Measurements from ENCODE around the gene SPATA33.
A peak's percentile ranks its signal among the peaks of the same experiment; 100 is the strongest.
"Not testable (repeated sequence)": the region's sequence is repeated elsewhere in the genome, so short reads cannot be mapped to it uniquely, and the experiment has no call there.

SPATA33 gene

DNA sequence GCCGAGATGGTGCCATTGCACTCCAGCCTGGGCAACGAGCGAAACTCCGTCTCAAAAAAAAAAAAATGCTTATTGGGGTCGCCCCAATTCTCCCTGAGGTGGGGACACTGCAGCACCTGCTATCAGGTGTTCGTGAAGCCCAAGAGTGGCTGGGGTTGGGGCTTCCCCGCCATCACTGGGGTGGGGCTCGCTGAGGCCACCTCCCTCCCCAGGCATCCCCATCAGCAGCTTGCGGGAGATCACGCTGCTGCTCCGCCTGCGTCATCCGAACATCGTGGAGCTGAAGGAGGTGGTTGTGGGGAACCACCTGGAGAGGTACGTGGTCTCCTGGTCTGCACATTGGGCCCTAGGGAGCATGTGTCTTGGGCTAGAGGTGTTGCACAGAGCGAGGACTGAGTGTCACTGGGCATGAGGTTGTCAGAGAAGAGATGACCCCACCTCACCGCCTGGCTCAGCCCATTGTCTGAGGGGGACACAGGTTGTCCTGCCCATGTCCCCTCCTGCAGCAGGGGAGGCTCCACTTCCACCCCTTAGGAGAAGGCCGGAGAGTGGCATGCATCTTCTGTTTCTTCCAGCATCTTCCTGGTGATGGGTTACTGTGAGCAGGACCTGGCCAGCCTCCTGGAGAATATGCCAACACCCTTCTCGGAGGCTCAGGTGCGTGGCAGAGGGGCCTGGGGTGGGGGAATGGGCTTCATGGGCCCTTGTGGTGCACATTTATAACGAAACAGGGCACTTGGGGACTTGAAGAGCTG is 33.8 kb downstream of the SPATA33 start:
- DNase-seq (ENCODE audit: low read depth in 2 of 3, low spot score in 1 of 3), result no peak

DNA sequence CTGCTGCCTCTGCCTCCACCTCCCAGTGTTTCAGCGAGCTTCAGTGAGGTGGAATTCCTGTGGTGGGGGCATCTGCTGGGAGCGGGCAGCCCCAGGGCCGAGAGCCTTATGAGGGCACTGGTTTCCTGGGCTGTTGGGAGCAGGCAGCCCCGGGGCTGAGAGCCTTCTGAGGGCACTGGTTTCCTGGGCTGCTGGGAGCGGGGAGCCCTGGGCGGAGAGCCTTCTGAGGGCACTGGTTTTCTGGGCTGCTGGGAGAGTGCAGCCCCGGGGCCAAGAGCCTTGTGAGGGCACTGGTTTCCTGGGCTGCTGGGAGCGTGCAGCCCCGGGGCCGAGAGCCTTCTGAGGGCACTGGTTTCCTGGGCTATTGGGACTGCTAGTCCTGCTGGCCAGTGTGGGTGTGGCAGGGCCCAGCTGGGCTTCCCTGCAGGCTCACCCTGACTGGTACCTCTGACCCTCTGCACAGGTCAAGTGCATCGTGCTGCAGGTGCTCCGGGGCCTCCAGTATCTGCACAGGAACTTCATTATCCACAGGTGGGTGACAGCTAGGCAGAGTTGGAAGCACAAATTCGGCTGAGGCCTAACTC is 34.4 kb downstream of the SPATA33 start:
- DNase-seq (ENCODE audit: low read depth in 2 of 3, low spot score in 1 of 3), result no peak

DNA sequence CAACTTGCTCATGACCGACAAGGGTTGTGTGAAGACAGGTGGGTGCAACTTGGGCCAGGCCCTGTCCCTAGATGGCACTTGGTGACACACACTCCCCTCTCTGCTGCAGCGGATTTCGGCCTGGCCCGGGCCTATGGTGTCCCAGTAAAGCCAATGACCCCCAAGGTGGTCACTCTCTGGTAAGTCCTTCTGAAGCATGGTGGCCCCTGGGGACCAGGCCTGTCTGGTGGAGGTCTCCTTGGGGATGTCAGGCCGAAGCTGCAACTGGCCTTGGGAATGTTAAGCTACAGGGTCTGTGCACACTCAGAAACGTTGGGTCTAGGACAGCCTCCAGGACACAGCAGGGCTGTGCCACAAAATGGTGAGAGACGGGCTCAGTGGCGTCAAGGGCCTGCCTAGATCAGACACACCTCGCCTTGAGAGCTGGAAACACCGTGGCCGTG is 35.7 kb downstream of the SPATA33 start:
- no peak for DNase-seq (ENCODE audit: low read depth in 2 of 3, low spot score in 1 of 3)

DNA sequence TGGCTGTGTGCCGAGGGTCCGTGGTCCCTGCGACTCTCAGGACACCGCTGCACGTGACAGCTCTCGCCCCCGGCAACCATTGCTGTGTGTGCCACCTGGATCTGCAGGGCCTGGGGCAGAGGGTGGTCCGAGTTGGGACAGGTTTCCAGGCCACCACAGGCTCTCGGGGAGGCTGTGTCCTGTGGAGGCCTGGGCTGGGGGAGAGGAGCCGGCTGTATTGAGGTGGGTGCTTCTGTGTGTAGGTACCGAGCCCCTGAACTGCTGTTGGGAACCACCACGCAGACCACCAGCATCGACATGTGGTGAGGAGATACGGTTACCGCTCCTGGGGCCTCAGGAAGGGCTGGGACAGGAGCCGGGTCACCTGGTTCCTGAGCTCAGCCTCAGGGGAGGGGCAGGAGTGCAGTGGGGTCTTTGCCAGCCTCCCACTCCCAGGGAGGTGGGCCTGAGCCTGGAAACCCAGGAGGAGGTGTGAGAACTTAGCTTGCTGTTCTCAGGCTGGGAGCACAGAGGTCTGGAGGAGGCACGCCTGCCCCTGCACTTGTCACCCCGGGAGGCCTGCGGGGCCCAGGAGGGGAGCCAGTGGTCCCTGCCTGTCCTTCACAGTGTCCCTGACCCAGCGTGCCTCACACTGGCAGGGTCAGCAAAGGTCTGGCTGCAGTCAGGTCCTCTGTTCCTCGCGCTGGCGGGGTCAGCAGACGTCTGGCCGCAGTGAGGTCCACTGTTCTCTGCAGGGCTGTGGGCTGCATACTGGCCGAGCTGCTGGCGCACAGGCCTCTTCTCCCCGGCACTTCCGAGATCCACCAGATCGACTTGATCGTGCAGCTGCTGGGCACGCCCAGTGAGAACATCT is 36.5 kb downstream of the SPATA33 start:
- no peak for DNase-seq (ENCODE audit: low read depth in 2 of 3, low spot score in 1 of 3)

DNA sequence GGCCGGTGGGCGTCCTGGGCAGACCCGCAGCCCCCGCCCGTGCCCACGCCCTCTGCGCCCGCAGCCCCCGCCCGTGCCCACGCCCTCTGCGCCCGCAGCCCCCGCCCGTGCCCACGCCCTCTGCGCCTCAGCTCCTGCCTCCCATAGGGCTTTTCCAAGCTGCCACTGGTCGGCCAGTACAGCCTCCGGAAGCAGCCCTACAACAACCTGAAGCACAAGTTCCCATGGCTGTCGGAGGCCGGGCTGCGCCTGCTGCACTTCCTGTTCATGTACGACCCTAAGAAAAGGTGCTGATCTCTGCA is 37.1 kb downstream of the SPATA33 start:
- DNase-seq (ENCODE audit: low read depth in 2 of 3, low spot score in 1 of 3), result not testable (repeated sequence)

DNA sequence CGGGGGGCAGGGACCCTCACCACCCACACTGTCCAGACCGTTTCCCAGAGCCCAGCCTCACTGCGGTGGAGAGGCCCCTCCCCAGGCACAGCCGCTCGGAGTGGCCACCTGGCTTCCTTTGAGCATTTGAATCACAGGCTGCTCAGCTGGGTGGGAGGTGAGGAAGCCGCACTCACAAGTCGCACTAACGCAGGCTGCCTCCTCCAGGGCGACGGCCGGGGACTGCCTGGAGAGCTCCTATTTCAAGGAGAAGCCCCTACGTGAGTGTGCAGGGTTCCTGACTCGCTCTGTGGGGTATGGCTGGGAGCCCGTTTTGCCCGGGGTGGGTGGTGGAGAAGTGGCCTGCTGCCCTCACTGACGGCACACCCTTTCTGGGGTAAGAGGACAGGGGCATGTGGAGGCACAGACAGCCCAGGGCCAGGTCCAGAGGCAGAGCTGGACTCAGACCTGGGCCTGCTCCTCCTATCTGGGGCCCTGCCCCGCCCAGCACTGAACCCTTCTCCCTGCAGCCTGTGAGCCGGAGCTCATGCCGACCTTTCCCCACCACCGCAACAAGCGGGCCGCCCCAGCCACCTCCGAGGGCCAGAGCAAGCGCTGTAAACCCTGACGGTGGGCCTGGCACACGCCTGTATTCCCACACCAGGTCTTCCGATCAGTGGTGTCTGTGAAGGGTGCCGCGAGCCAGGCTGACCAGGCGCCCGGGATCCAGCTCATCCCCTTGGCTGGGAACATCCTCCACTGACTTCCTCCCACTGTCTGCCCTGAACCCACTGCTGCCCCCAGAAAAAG is 37.6 kb downstream of the SPATA33 start:
- DNase-seq (ENCODE audit: low read depth in 2 of 3, low spot score in 1 of 3), result no peak

DNA sequence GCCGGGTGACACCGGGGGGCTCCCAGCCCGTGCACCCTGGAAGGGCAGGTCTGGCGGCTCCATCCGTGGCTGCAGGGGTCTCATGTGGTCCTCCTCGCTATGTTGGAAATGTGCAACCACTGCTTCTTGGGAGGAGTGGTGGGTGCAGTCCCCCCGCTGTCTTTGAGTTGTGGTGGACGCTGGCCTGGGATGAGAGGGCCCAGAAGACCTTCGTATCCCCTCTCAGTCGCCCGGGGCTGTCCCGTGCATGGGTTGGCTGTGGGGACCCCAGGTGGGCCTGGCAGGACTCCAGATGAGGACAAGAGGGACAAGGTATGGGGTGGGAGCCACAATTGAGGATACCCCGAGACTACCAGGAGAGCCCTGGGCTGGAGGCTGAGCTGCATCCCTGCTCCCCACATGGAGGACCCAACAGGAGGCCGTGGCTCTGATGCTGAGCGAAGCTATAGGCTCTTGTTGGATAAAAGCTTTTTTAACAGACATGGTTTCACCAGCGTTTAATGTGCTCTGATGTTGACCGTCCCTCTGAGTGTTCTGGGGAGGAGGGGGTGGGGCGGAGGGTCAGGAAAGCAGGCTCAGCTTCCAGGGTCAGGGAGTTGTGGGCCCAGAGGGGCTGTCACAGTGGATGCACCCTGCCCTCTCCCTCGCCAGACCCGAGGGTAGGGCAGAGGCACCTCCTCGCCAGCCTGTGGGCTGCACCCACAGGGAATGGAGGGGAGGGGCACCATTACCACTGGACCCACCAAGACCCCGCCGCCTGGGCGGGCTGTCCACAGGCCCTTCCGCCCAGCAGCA is 38.4 kb downstream of the SPATA33 start:
- no peak for DNase-seq (ENCODE audit: low read depth in 2 of 3, low spot score in 1 of 3)

DNA sequence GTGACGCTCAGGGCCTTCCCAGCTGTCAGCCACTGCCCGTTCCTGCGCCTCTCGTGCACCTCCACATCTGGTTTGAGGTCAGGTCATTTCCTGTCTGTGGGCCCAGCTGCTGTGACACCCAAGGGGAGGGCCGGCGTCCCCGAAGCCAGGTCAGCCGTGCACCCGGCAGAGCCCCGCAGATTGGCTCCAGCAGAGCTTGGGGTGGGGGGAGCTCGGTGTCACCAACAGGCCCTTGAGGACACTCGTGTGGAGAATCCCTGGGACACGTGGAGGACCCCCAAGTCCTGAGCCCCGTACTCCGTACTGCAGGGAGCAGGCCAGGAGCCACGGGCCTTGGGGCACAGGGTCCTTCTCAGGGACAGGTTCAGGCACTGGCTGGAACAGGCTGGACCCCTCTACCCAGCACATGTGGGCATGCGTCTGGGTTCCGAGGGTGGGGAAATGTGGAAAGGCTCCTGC is 39.1 kb downstream of the SPATA33 start:
- DNase-seq (ENCODE audit: low read depth in 2 of 3, low spot score in 1 of 3), result no peak

DNA sequence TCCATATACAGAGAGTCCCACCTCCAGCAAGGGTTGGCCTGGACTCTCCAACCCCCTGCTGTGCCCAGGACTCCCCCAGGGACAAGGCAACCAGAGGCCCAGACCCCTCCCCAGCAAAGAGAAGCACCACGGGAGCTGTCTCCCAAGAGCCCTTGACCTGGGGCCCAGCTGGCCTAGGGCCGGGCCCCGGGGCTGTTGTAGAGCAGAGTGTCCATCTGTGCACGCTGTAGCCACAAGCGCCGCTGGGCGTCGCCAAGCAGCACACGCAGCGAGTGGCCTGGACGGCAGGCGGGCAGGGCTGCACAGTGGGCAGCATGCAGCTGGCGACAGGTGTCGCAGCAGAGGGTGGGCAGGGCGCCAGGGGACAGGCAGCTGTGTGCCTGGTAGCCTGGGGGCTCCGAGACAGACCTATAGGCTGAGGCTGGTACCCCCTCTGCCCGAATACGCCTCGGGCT is 39.6 kb downstream of the SPATA33 start:
- DNase-seq (ENCODE audit: low read depth in 2 of 3, low spot score in 1 of 3), result no peak

DNA sequence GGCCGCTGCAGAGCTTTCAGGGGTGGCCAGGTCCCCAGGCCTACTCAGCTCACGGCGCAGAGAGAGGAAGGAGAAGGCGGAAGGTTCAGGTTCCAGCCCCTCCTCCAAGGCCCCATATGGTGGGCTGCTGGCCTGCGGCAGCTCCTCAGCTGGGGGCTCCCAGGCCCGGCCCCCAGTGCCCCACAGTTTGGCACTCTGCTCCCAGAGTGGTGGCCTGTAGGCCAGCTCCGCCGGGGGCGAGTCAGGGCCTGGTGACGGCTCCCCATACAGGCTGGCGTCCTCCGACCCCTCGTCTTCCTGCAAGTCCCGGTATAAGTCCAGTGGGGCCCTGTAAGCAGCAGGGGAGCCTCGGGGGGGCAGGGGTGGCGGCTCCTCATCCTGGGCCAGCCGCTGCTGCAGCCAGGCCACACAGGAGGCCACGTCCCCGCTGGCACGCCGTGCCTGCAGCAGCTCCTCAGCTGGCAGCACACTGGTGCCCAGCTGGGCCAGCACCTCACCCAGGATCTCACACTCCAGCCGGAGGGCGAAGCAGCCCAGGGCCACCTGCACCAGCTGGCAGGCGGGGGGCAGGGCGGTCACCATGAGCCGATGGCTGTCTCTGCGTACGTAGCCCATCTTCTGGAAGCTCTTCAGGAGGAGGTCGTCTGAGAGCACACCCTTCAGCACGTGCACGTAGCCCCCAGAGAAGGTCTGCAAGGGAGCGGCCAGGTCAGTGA is 40.1 kb downstream of the SPATA33 start:
- DNase-seq (ENCODE audit: low read depth in 2 of 3, low spot score in 1 of 3), result no peak

DNA sequence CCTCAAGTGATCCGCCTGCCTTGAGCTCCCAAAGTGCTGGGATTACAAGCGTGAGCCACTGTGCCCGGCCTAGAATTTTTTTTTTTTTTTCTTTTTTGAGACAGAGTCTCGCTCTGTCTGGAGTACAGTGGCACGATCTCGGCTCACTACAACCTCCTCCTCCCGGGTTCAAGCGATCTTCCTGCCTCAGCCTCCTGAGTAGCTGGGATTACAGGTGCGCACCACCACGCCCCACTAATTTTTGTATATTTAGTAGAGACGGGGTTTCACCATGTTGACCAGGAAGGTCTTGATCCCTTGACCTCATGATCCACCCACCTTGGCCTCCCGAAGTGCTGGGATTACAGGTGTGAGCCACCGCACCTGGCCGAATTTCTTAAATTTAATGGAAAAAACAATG is 41.1 kb downstream of the SPATA33 start:
- not testable (repeated sequence) for DNase-seq (ENCODE audit: low read depth in 2 of 3, low spot score in 1 of 3)

DNA sequence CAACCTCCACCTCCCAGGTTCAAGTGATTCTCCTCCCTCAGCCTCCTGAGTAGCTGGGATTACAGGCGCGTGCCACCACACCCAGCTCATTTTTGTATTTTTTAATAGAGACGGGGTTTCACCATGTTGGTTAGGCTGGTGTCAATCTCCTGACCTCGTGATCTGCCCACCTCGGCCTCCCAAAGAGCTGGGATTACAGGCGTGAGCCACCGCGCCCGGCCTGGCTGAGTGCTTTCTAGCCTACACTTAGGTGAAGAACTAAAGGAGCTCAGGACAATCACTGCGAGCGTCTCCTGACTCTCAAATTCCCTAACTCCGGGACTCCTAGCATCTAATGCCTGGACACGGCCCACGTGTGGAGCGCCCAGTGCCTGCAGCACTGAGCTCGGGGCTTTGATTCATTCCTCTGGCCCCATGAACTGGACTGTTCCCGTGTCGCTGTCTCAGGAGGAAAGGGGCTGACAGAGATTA is 42.0 kb downstream of the SPATA33 start:
- not testable (repeated sequence) for DNase-seq (ENCODE audit: low read depth in 2 of 3, low spot score in 1 of 3)

DNA sequence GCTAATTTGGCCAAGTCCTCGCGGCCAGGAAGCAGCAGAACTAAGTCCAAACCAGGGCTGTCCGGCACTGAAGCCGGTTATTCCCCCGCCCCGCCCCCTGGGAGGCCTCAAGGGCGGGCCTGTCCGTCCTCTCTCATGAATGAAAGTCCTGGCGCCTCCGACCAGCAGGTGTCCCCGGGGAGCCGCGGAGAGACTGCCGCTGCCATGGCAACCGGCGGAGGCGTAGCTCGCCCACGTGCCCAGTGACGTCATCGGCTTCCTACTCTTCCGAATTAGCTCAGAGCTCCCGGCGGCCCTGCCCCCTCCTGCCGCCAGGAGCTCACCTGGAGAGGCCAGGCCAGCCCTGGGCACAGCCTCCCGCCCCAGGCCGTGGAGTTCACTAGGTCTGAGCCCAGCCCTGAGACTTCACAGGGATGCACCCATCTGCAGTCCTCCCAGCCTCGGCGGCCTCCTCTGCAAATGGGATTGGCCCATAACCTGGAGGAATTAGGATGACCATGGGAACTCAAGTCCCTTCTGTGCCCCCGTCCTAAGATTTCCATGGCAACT is 42.5 kb downstream of the SPATA33 start:
- peak; percentile 91 to 97 (median 94) for DNase-seq (ENCODE audit: low read depth in 2 of 3, low spot score in 1 of 3)

DNA sequence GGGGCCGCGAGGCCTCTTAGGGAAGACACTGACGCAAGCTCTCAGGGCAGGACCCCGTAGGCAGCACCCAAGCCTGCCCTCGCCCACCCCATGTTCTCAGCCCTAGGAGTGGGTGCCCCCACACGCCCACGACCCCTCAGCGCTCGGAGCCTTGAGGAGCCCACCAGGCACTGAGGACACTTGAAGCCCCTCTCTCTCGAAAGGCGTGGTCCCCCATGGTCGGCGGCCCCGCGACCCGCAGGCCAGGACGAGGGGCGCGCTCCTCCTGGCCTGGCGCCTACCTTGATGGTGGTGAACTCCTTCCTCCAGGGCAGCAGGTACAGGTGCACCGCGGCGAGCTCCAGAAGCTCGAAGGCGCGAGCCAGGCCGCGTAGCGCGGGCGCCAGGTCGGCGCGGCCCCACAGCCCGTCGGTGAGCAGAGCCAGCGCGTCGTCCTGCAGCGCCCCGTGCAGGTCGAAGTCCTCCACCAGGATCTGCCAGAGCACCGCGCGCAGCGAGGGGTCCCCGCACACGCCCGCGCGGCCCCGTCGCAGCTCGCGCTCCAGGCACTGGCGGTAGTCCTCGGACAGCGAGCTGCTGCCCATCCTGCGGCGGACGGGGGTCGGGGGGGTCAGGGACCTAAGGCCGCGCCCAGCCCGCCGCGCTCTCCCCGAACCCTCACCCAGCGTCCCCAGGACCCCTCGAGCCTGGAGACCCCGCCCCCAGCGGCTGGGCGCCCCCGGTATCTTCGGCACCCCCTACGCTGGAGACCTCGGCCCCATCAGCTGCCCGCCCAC is 43.2 kb downstream of the SPATA33 start:
- no peak for DNase-seq (ENCODE audit: low read depth in 2 of 3, low spot score in 1 of 3)

DNA sequence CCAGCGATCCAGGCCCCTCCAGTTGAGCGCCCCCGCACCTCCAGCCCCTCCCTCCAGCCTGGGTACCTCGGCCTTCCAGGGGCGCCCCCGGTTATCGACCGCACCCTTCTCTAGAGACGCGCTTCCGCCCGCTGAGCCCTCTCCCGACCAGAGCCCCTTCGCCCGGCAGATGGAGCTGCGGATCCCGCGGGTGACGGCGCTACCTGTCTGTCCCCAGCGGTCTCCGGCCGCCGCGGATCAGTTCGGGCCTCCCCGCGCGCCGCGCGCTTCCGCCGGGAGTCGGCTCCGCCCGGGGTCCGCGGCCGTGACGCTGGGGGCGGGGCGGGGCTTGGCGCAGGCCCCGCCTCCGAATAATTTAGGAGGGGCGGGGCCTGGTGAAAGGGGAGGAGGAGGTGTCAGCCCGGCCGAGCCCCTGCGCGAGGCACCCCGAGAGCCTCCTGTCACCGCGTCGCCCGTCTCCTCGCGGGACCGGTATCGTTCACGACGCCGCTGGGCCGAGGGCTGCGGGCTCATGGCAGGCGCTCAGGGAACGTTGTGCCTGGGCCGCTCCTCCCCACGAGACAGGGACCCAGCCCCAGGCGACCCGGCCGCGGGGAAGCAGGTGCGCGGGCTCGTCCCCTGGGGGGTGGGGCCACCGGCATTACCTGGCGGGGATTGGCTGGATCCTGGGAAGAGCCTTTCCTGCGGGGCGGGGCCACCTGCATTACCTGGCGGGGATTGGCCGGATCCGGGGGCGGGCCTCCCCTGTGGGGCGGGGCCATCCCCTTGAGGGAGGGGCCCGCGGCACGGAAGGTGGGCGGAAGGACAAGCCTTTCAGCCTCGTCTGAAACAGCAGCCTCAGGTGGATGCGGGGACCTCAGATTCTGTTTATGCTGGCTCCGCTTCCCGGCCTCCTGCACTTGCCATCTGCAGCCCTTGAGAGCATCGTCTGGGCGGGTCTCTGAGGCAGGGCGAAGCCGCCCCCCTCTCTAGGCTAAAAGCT is 44.1 kb downstream of the SPATA33 start, which contains the start of gene SPATA2L:
Gene SPATA2L (minus strand): TSS at position 281 of the 982 bp plus-strand sequence. CDS start 473 bp downstream, outside the sequence.
- peak; percentile 94 to 95 (median 95) for DNase-seq (ENCODE audit: low read depth in 2 of 3, low spot score in 1 of 3)

DNA sequence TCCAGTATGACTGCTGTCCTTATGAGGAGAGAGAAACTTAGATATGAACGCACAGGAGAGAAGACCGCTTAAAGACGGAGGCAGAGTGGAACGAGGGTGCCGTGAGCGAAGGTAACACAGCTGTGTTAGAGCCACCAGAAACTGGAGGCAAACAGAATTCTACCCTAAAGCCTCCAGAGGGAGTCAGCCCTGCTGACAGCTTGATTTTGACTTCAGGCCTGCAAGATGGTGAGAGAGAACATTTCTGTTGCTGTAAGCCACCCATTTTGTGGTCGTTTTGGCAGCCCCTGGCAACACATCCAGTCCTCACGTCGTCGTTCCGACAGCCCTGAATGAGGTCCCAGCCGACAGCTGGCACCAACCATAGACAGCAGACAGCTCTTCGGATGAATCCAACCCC is 46.6 kb downstream of the SPATA33 start:
- DNase-seq (ENCODE audit: low read depth in 2 of 3, low spot score in 1 of 3), result no peak

DNA sequence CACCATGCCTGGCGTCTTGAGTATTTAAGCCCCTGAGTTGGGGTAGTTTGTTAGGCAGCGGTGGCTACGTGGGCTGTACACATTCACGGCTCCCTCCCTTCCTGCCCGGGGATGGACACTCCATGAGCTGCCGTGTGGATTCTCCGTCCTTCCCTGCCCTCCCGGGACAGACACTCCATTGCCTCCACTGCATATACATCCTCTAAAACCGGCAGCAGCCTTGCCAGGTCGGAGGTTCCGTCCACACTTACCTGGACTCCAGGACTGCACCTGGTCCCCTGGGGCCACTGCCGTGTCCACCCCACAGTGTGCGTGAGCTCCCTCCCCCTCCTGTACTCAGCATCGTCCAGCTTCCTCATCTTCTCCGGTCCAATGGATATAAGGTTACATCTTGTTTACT is 47.4 kb downstream of the SPATA33 start:
- DNase-seq (ENCODE audit: low read depth in 2 of 3, low spot score in 1 of 3), result no peak

Measured in stimulated activated CD4-positive, alpha-beta T cell treated with anti-CD3 and anti-CD28 coated beads, Interleukin-12 subunit alpha, Interleukin-12 subunit beta, amount 100 ng/mL, for 48 hours (primary cell).